GM23338 (cell line): ENCODE results near the gene SLAIN1. TPM values are rescaled to one million over a fixed set of nuclear protein-coding genes. Genes with fewer than 3 reads are reported as not detected.

ENCODE experiments used
- ATAC-seq: fragments of 200-7000 bp; cut with Tn5 transposase; 3 replicates; pipeline ENCODE4 v1.9.1; 2020
- DNase-seq: peaks from one replicate; pipeline ENCODE4 v3.0.0-alpha.2; 2015; ENCODE audit warnings: low spot score
- H2AFZ ChIP-seq: fragments of 200-600 bp; sonication (generic); 2 replicates; pipeline ENCODE4 v1.8.0; 2016; ENCODE audit warnings: antibody characterized with exemption, mild to moderate bottlenecking, moderate library complexity
- H3F3A ChIP-seq: fragments of 200-600 bp; sonication (generic); replicated peaks from 2 replicates; pipeline ENCODE4 v1.8.0; 2017; ENCODE audit warnings: antibody characterized with exemption, mixed run types, low read depth
- H3K27ac ChIP-seq: fragments of 200-600 bp; sonication (generic); 2 replicates; pipeline ENCODE4 v1.6.1; 2016; ENCODE audit warnings: low read depth
- H3K27me3 ChIP-seq: fragments of 200-600 bp; sonication (generic); 2 replicates; pipeline ENCODE4 v1.8.0; 2016; ENCODE audit warnings: mild to moderate bottlenecking, mixed run types, moderate library complexity; ENCODE audit not compliant: insufficient read depth
- H3K36me3 ChIP-seq: fragments of 200-600 bp; sonication (generic); 2 replicates; pipeline ENCODE4 v1.8.0; 2016; ENCODE audit warnings: mild to moderate bottlenecking; ENCODE audit not compliant: insufficient read depth
- H3K4me1 ChIP-seq: fragments of 200-600 bp; sonication (generic); 2 replicates; pipeline ENCODE4 v1.8.0; 2016; ENCODE audit warnings: mild to moderate bottlenecking, moderate library complexity; ENCODE audit not compliant: insufficient read depth
- H3K4me2 ChIP-seq: fragments of 200-600 bp; sonication (generic); 2 replicates; pipeline ENCODE4 v1.7.1; 2017; ENCODE audit warnings: mixed run types
- H3K4me3 ChIP-seq: fragments of 200-600 bp; sonication (generic); 2 replicates; pipeline ENCODE4 v1.6.1; 2016; ENCODE audit warnings: mixed run types
- H3K79me2 ChIP-seq: fragments of 200-600 bp; sonication (generic); replicated peaks from 2 replicates; pipeline ENCODE4 v1.8.0; 2017; ENCODE audit warnings: mild to moderate bottlenecking; ENCODE audit not compliant: insufficient read depth
- H3K9me2 ChIP-seq: fragments of 200-600 bp; sonication (generic); 2 replicates; pipeline ENCODE4 v1.8.0; 2017; ENCODE audit not compliant: insufficient read depth
- H4K20me1 ChIP-seq: fragments of 200-600 bp; sonication (generic); replicated peaks from 2 replicates; pipeline ENCODE4 v1.8.0; 2017; ENCODE audit warnings: mild to moderate bottlenecking; ENCODE audit not compliant: insufficient read depth
- H3K27ac Mint-ChIP-seq: 2 replicates; pipeline ENCODE4 v1.8.0; 2020; ENCODE audit warnings: inconsistent platforms, mild to moderate bottlenecking, moderate library complexity, mixed read lengths
- H3K27me3 Mint-ChIP-seq: 3 replicates; pipeline ENCODE4 v1.8.0; 2022; ENCODE audit warnings: low read depth, mild to moderate bottlenecking, moderate library complexity, mixed read lengths, inconsistent platforms; ENCODE audit not compliant: insufficient read depth, poor library complexity
- H3K36me3 Mint-ChIP-seq: 3 replicates; pipeline ENCODE4 v1.8.0; 2021; ENCODE audit warnings: low read depth, mild to moderate bottlenecking, inconsistent platforms, moderate library complexity, mixed read lengths
- H3K4me1 Mint-ChIP-seq: 3 replicates; pipeline ENCODE4 v1.8.0; 2020; ENCODE audit warnings: mild to moderate bottlenecking, inconsistent platforms, mixed read lengths
- H3K4me3 Mint-ChIP-seq: 3 replicates; pipeline ENCODE4 v1.8.0; 2021; ENCODE audit warnings: moderate library complexity, mild to moderate bottlenecking, inconsistent platforms, mixed read lengths
- H3K9me3 Mint-ChIP-seq: 3 replicates; pipeline ENCODE4 v1.8.0; 2020; ENCODE audit warnings: moderate library complexity, mild to moderate bottlenecking, inconsistent platforms, mixed read lengths
- CREB1 ChIP-seq: fragments of 250-450 bp; sonication (Bioruptor Pico); IDR thresholded peaks from 2 replicates; pipeline ENCODE4 v1.5.0; 2020; ENCODE audit warnings: low read depth, mild to moderate bottlenecking, moderate library complexity
- EZH2 ChIP-seq: fragments of 200-600 bp; sonication (generic); IDR thresholded peaks from one replicate; pipeline ENCODE4 v1.8.0; 2017; ENCODE audit warnings: antibody characterized with exemption, mild to moderate bottlenecking, low read depth; ENCODE audit not compliant: unreplicated experiment
- EZH2phosphoT487 ChIP-seq: fragments of 200-600 bp; sonication (generic); IDR thresholded peaks from one replicate; pipeline ENCODE4 v1.8.1; 2018; ENCODE audit warnings: antibody characterized with exemption; ENCODE audit not compliant: unreplicated experiment
- JUNB ChIP-seq: IDR thresholded peaks from one replicate; pipeline ENCODE4 v1.6.1; 2016; ENCODE audit warnings: antibody characterized with exemption; ENCODE audit not compliant: unreplicated experiment
- NANOG ChIP-seq: IDR thresholded peaks from 2 replicates; pipeline ENCODE4 v1.6.1; 2016; ENCODE audit warnings: antibody characterized with exemption, borderline replicate concordance
- POLR2AphosphoS5 ChIP-seq: IDR thresholded peaks from 2 replicates; pipeline ENCODE4 v1.6.1; 2016; ENCODE audit warnings: antibody characterized with exemption, low read depth
- STAT1 ChIP-seq: IDR thresholded peaks from one replicate; pipeline ENCODE4 v1.6.1; 2016; ENCODE audit warnings: antibody characterized with exemption; ENCODE audit not compliant: unreplicated experiment
- ZNF114 ChIP-seq: fragments of 250-450 bp; sonication (Bioruptor Pico); IDR thresholded peaks from 2 replicates; pipeline ENCODE4 v1.5.0; 2020; ENCODE audit warnings: mild to moderate bottlenecking, moderate library complexity
- ZNF331 ChIP-seq: fragments of 250-450 bp; sonication (Bioruptor Pico); IDR thresholded peaks from 2 replicates; pipeline ENCODE4 v1.5.0; 2020; ENCODE audit warnings: low read depth, mild to moderate bottlenecking, moderate library complexity
- ZNF462 ChIP-seq: fragments of 250-450 bp; sonication (Bioruptor Pico); IDR thresholded peaks from 2 replicates; pipeline ENCODE4 v1.5.0; 2020; ENCODE audit warnings: mild to moderate bottlenecking, moderate library complexity
- polyA plus RNA-seq: library from polyadenylated mRNA; unstranded; fragments of >200 nt; fragmentation: Nextera tagmentation; extraction: Ambion mirVana; gene quantifications from 2 replicates; pipeline ENCODE4 v1.2.1, GENCODE V29; 2016
- total RNA-seq: library from RNA; depleted of rRNA; stranded (reverse); fragments of >200 nt; shearing (Covaris generic); gene quantifications from 2 replicates; pipeline ENCODE4 v1.2.3, GENCODE V29; 2014
- TF ChIP-seq, protein P1 (sequence below): IDR thresholded peaks from 2 replicates; pipeline ENCODE4 v1.6.1; 2016; ENCODE audit warnings: antibody characterized with exemption
- TF ChIP-seq, protein P2 (sequence below): IDR thresholded peaks from one replicate; pipeline ENCODE4 v1.6.1; 2018; ENCODE audit warnings: antibody characterized with exemption; ENCODE audit not compliant: unreplicated experiment
- TF ChIP-seq, protein P3 (sequence below), 2 experiments: fragments of 200-600 bp in 1 of 2; sonication (generic) in 1 of 2; conservative IDR thresholded peaks; 2 replicates each; pipeline versions ENCODE4 v1.5.1 to v1.6.1; 2016 to 2017; ENCODE audit warnings: antibody characterized with exemption in 2 of 2, low read depth in 2 of 2, mild to moderate bottlenecking in 2 of 2, moderate library complexity in 1 of 2

The SLAIN1 gene
- total and polyA plus RNA-seq, 2 experiments from 2014 or later: 16.3 to 44.2 TPM

GRCh38 chr13:77702366-77702765 is 4.9 kb downstream of the SLAIN1 start:
- H3K9me3 Mint-ChIP-seq: peaks cover 10% of the 10 kb centered on the region
- no peak overlapping the region for H3K27ac ChIP-seq
- H2AFZ ChIP-seq: no peak overlapping the region
- no peaks in the 10 kb centered on the region; the same call in 1 of the 2 replicates for H3K27me3 ChIP-seq
- H3F3A ChIP-seq: peaks cover 5% of the 10 kb centered on the region
- no peak overlapping the region for H3K27ac Mint-ChIP-seq
- ATAC-seq: no peak
- H3K4me3 ChIP-seq: no peak overlapping the region
- H3K9me2 ChIP-seq: no peaks in the 10 kb centered on the region
- TF ChIP-seq CREB1: no peak
- TF ChIP-seq, protein P1, sequence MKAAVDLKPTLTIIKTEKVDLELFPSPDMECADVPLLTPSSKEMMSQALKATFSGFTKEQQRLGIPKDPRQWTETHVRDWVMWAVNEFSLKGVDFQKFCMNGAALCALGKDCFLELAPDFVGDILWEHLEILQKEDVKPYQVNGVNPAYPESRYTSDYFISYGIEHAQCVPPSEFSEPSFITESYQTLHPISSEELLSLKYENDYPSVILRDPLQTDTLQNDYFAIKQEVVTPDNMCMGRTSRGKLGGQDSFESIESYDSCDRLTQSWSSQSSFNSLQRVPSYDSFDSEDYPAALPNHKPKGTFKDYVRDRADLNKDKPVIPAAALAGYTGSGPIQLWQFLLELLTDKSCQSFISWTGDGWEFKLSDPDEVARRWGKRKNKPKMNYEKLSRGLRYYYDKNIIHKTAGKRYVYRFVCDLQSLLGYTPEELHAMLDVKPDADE: no peak
- TF ChIP-seq, protein P2, sequence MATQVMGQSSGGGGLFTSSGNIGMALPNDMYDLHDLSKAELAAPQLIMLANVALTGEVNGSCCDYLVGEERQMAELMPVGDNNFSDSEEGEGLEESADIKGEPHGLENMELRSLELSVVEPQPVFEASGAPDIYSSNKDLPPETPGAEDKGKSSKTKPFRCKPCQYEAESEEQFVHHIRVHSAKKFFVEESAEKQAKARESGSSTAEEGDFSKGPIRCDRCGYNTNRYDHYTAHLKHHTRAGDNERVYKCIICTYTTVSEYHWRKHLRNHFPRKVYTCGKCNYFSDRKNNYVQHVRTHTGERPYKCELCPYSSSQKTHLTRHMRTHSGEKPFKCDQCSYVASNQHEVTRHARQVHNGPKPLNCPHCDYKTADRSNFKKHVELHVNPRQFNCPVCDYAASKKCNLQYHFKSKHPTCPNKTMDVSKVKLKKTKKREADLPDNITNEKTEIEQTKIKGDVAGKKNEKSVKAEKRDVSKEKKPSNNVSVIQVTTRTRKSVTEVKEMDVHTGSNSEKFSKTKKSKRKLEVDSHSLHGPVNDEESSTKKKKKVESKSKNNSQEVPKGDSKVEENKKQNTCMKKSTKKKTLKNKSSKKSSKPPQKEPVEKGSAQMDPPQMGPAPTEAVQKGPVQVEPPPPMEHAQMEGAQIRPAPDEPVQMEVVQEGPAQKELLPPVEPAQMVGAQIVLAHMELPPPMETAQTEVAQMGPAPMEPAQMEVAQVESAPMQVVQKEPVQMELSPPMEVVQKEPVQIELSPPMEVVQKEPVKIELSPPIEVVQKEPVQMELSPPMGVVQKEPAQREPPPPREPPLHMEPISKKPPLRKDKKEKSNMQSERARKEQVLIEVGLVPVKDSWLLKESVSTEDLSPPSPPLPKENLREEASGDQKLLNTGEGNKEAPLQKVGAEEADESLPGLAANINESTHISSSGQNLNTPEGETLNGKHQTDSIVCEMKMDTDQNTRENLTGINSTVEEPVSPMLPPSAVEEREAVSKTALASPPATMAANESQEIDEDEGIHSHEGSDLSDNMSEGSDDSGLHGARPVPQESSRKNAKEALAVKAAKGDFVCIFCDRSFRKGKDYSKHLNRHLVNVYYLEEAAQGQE: no peak
- no peak for TF ChIP-seq ZNF331
- no peak for TF ChIP-seq ZNF114 (CRISPR knock-in tag)
- no peak for TF ChIP-seq EZH2phosphoT487
- TF ChIP-seq, protein P3, sequence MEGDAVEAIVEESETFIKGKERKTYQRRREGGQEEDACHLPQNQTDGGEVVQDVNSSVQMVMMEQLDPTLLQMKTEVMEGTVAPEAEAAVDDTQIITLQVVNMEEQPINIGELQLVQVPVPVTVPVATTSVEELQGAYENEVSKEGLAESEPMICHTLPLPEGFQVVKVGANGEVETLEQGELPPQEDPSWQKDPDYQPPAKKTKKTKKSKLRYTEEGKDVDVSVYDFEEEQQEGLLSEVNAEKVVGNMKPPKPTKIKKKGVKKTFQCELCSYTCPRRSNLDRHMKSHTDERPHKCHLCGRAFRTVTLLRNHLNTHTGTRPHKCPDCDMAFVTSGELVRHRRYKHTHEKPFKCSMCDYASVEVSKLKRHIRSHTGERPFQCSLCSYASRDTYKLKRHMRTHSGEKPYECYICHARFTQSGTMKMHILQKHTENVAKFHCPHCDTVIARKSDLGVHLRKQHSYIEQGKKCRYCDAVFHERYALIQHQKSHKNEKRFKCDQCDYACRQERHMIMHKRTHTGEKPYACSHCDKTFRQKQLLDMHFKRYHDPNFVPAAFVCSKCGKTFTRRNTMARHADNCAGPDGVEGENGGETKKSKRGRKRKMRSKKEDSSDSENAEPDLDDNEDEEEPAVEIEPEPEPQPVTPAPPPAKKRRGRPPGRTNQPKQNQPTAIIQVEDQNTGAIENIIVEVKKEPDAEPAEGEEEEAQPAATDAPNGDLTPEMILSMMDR (conservative IDR thresholded peaks at IDR 0.05; ENCODE audit: low read depth in 2 of 2): no peak
- no peak for TF ChIP-seq EZH2
- no peak for TF ChIP-seq JUNB
- TF ChIP-seq NANOG: no peak
- TF ChIP-seq STAT1: no peak
- no peak for TF ChIP-seq POLR2AphosphoS5
- TF ChIP-seq ZNF462 (CRISPR knock-in tag): no peak
- H3K4me2 ChIP-seq: no peak overlapping the region
- H3K4me1 ChIP-seq: peaks cover 38% of the 10 kb centered on the region
- peaks cover 73% of the 10 kb centered on the region for H3K79me2 ChIP-seq
- H3K36me3 Mint-ChIP-seq: peaks cover 23% of the 10 kb centered on the region
- 0 out of 2 replicates have a peak, but pooled peaks cover 2% of the 10 kb centered on the region for H3K36me3 ChIP-seq
- H3K27me3 Mint-ChIP-seq: peaks cover 5% of the 10 kb centered on the region
- peaks cover 16% of the 10 kb centered on the region for H3K4me1 Mint-ChIP-seq
- no peak overlapping the region for H3K4me3 Mint-ChIP-seq
- DNase-seq: no peak
- H4K20me1 ChIP-seq: peaks cover 33% of the 10 kb centered on the region
